DMS79 treated with DMSO at 0.1 percent for 48 hours (cell line): ENCODE results near the gene ASTL.
A peak's percentile ranks its signal among the peaks of the same experiment; 100 is the strongest.

Experiments used
- DNase-seq: peaks from one replicate; lab custom pipeline; 2025; lab: John Stamatoyannopoulos, UW

Gene ASTL

GRCh38 chr2:96112501-96113366 lies 25.6 kb downstream of the ASTL start:
- DNase-seq, result no peak

GRCh38 chr2:96111823-96112500 lies 26.3 kb downstream of the ASTL start:
- DNase-seq, result no peak

GRCh38 chr2:96111257-96111640 lies 27.1 kb downstream of the ASTL start:
- no peak for DNase-seq

GRCh38 chr2:96110621-96111256 lies 27.6 kb downstream of the ASTL start:
- DNase-seq, result no peak

GRCh38 chr2:96109931-96110511 lies 28.3 kb downstream of the ASTL start:
- no peak for DNase-seq

GRCh38 chr2:96109361-96109680 lies 29.0 kb downstream of the ASTL start:
- no peak for DNase-seq

- no peak for DNase-seq
Observed at GRCh38 chr2:96108541-96109360, 29.6 kb downstream of the ASTL start.

- no peak for DNase-seq
Observed at GRCh38 chr2:96108151-96108540, 30.2 kb downstream of the ASTL start.

GRCh38 chr2:96107708-96108065 lies 30.6 kb downstream of the ASTL start:
- no peak for DNase-seq

- DNase-seq, result no peak
Observed at GRCh38 chr2:96106991-96107707, 31.2 kb downstream of the ASTL start.

- no peak for DNase-seq
Observed at GRCh38 chr2:96105994-96106715, 32.1 kb downstream of the ASTL start.

- no peak for DNase-seq
Observed at GRCh38 chr2:96105152-96105915, 33.0 kb downstream of the ASTL start.

GRCh38 chr2:96104487-96104861 lies 33.8 kb downstream of the ASTL start:
- DNase-seq, result no peak

- DNase-seq, result no peak
Observed at GRCh38 chr2:96103761-96104486, 34.4 kb downstream of the ASTL start.

GRCh38 chr2:96103187-96103601 lies 35.1 kb downstream of the ASTL start:
- DNase-seq, result no peak

GRCh38 chr2:96102596-96103186 lies 35.6 kb downstream of the ASTL start:
- no peak for DNase-seq

GRCh38 chr2:96100893-96101304 lies 37.4 kb downstream of the ASTL start:
- DNase-seq, result no peak

GRCh38 chr2:96099861-96100798 lies 38.2 kb downstream of the ASTL start:
- DNase-seq, result peak; percentile 39
